Retinal pigment epithelial cell (primary cell): ENCODE measurements around the gene A4GALT.
"Not testable (repeated sequence)": the region's sequence is repeated elsewhere in the genome, so short reads cannot be mapped to it uniquely, and the experiment has no call there.

Experiments used
- DNase-seq: peaks from one replicate; pipeline ENCODE4 v3.0.0-alpha.2; 2010; ENCODE audit warnings: low read depth
- H3K4me3 ChIP-seq: 2 replicates; pipeline ENCODE4 v1.5.1; 2011; ENCODE audit warnings: mild to moderate bottlenecking, low read length, control low read depth, moderate library complexity
- CTCF ChIP-seq: conservative IDR thresholded peaks from 2 replicates; pipeline ENCODE4 v1.5.1; 2011; ENCODE audit warnings: low read depth, low read length, control low read depth, inconsistent platforms

A4GALT gene

GRCh38 chr22:42764895-42765363, 44.3 kb upstream of the A4GALT start:
- DNase-seq = no peak
- no peak for TF ChIP-seq CTCF
- no peak overlapping the region for H3K4me3 ChIP-seq

GRCh38 chr22:42763965-42764480, 43.4 kb upstream of the A4GALT start:
- no peak overlapping the region for H3K4me3 ChIP-seq
- no peak for TF ChIP-seq CTCF
- no peak for DNase-seq

- H3K4me3 ChIP-seq = no peak overlapping the region
- no peak for DNase-seq
- TF ChIP-seq CTCF = no peak
Observed at GRCh38 chr22:42760806-42761565, 40.3 kb upstream of the A4GALT start.

GRCh38 chr22:42758931-42759629, 38.4 kb upstream of the A4GALT start:
- no peak overlapping the region for H3K4me3 ChIP-seq
- DNase-seq = no peak
- no peak for TF ChIP-seq CTCF

GRCh38 chr22:42755553-42755952, 34.9 kb upstream of the A4GALT start:
- not testable (repeated sequence) for H3K4me3 ChIP-seq
- DNase-seq = peak; percentile 73

GRCh38 chr22:42755121-42755520, 34.5 kb upstream of the A4GALT start:
- DNase-seq, H3K4me3 ChIP-seq: not testable (repeated sequence)

GRCh38 chr22:42754658-42755057, 34.0 kb upstream of the A4GALT start:
- no peak for TF ChIP-seq CTCF
- DNase-seq = peak; percentile 60
- no peak overlapping the region for H3K4me3 ChIP-seq

GRCh38 chr22:42752912-42753311, 32.2 kb upstream of the A4GALT start:
- DNase-seq = no peak
- H3K4me3 ChIP-seq = no peak overlapping the region
- no peak for TF ChIP-seq CTCF
